HepG2 (cell line): ENCODE results near the gene STEAP2. TPM values are rescaled to one million over a fixed set of nuclear protein-coding genes. Genes with fewer than 3 reads are reported as not detected.

Source experiments
- ATF7-NPFF ChIP-seq: sonication (generic); formaldehyde crosslinking; IDR thresholded peaks from 2 replicates; pipeline ENCODE4 v1.8.1; 2023; ENCODE audit warnings: mild to moderate bottlenecking, low read depth, missing genetic modification reagents, moderate library complexity
- CCAR2 ChIP-seq: fragments of 200-400 bp; formaldehyde crosslinking; optimal IDR thresholded peaks from 2 replicates; pipeline ENCODE3; 2018; ENCODE audit warnings: low read depth, mild to moderate bottlenecking, low read length, moderate library complexity
- FOXA3 ChIP-seq: IDR thresholded peaks from 2 replicates; pipeline ENCODE4 v1.6.1; 2016; ENCODE audit warnings: missing genetic modification reagents, missing compliant biosample characterization
- GTF2F1 ChIP-seq: fragments of 150-350 bp; IDR thresholded peaks from 2 replicates; pipeline ENCODE4 v1.6.1; 2014; ENCODE audit warnings: low read length
- HNRNPLL ChIP-seq: fragments of 200-400 bp; formaldehyde crosslinking; IDR thresholded peaks from 2 replicates; pipeline ENCODE4 v1.6.1; 2017; ENCODE audit warnings: mild to moderate bottlenecking, low read depth, low read length; ENCODE audit not compliant: poor library complexity, severe bottlenecking
- KLF9 ChIP-seq: IDR thresholded peaks from 2 replicates; pipeline ENCODE4 v1.6.1; 2016; ENCODE audit warnings: low read depth
- MAFK ChIP-seq, 2 experiments: IDR thresholded peaks in 1 of 2; conservative IDR thresholded peaks in 1 of 2; 2 replicates each; pipeline ENCODE4 v1.6.1; 2011; ENCODE audit warnings: improper control_type of control experiment in 2 of 2, low read length in 2 of 2
- MED8 ChIP-seq: sonication (generic); formaldehyde crosslinking; IDR thresholded peaks from 2 replicates; pipeline ENCODE4 v1.8.1; 2023; ENCODE audit warnings: mild to moderate bottlenecking, missing genetic modification reagents; ENCODE audit not compliant: insufficient replicate concordance
- MEF2D ChIP-seq: sonication (generic); formaldehyde crosslinking; IDR thresholded peaks from 2 replicates; pipeline ENCODE4 v1.5.1; 2020; ENCODE audit warnings: mild to moderate bottlenecking, missing genetic modification reagents
- MZF1 ChIP-seq: sonication (generic); formaldehyde crosslinking; IDR thresholded peaks from 2 replicates; pipeline ENCODE4 v1.8.1; 2023; ENCODE audit warnings: mild to moderate bottlenecking, missing genetic modification reagents, borderline replicate concordance
- RNF2 ChIP-seq: fragments of 450-650 bp; conservative IDR thresholded peaks from 2 replicates; pipeline ENCODE4 v1.6.1; 2016; ENCODE audit warnings: low read depth
- TGIF2 ChIP-seq: IDR thresholded peaks from 2 replicates; pipeline ENCODE4 v1.6.1; 2016; ENCODE audit warnings: control low read depth, missing compliant biosample characterization
- ZFP36 ChIP-seq: fragments of 150-350 bp; IDR thresholded peaks from 2 replicates; pipeline ENCODE4 v1.6.1; 2018; ENCODE audit warnings: borderline replicate concordance, low read length, low read depth; ENCODE audit not compliant: partially characterized antibody
- ZFX ChIP-seq: sonication (generic); formaldehyde crosslinking; IDR thresholded peaks from 2 replicates; pipeline ENCODE4 v1.4.0; 2020; ENCODE audit warnings: mild to moderate bottlenecking, low read depth, missing genetic modification reagents, moderate library complexity
- ZNF326 ChIP-seq: sonication (generic); formaldehyde crosslinking; IDR thresholded peaks from 2 replicates; pipeline ENCODE4 v1.4.0; 2020; ENCODE audit warnings: missing genetic modification reagents, borderline replicate concordance
- ZNF589 ChIP-seq: sonication (generic); formaldehyde crosslinking; conservative IDR thresholded peaks from 2 replicates; pipeline ENCODE4 v1.8.0; 2022; ENCODE audit warnings: mild to moderate bottlenecking, moderate library complexity, missing genetic modification reagents
- ZNF607 ChIP-seq: sonication (generic); formaldehyde crosslinking; IDR thresholded peaks from 2 replicates; pipeline ENCODE4 v1.5.1; 2020; ENCODE audit warnings: missing genetic modification reagents, mild to moderate bottlenecking, borderline replicate concordance
- ZNF713 ChIP-seq: sonication (generic); formaldehyde crosslinking; IDR thresholded peaks from 2 replicates; pipeline ENCODE4 v1.4.0; 2020; ENCODE audit warnings: mild to moderate bottlenecking, missing genetic modification reagents
- polyA plus RNA-seq, 8 experiments: library from polyadenylated mRNA; depleted of rRNA in 3 of 8; stranded (reverse) in 7 of 8; unstranded in 1 of 8; fragments of >200 nt; fragmentation: Illumina TruSeq in 4 of 8; extraction: Trizol in 4 of 8; gene quantifications; 2 replicates each; pipeline versions ENCODE4 v1.2.1 to v1.2.3, GENCODE V29; 2011 to 2016; ENCODE audit warnings: low read depth in 4 of 8, missing spikeins in 1 of 8, mixed read lengths in 1 of 8; ENCODE audit not compliant: insufficient read depth in 1 of 8
- total RNA-seq, 5 experiments: library from RNA; depleted of rRNA; stranded (reverse); fragments of >200 nt; fragmentation: Illumina TruSeq; extraction: Trizol; gene quantifications; 2 replicates each; pipeline ENCODE4 v1.2.3, GENCODE V29; 2016; ENCODE audit warnings: low read depth in 1 of 5
- TF ChIP-seq, protein P1 (sequence below): sonication (generic); formaldehyde crosslinking; IDR thresholded peaks from 2 replicates; pipeline ENCODE4 v1.4.0; 2020; ENCODE audit warnings: missing genetic modification reagents, borderline replicate concordance
- TF ChIP-seq, protein P2 (sequence below): sonication (generic); formaldehyde crosslinking; IDR thresholded peaks from 2 replicates; pipeline ENCODE4 v1.5.0; 2020; ENCODE audit warnings: mild to moderate bottlenecking, missing genetic modification reagents, borderline replicate concordance

Gene STEAP2
- total and polyA plus RNA-seq, 2 of the 13 experiments (the other 11 are each of a cell fraction or from before 2014, with no cell fraction given), result 4.3 to 4.4 TPM

DNA sequence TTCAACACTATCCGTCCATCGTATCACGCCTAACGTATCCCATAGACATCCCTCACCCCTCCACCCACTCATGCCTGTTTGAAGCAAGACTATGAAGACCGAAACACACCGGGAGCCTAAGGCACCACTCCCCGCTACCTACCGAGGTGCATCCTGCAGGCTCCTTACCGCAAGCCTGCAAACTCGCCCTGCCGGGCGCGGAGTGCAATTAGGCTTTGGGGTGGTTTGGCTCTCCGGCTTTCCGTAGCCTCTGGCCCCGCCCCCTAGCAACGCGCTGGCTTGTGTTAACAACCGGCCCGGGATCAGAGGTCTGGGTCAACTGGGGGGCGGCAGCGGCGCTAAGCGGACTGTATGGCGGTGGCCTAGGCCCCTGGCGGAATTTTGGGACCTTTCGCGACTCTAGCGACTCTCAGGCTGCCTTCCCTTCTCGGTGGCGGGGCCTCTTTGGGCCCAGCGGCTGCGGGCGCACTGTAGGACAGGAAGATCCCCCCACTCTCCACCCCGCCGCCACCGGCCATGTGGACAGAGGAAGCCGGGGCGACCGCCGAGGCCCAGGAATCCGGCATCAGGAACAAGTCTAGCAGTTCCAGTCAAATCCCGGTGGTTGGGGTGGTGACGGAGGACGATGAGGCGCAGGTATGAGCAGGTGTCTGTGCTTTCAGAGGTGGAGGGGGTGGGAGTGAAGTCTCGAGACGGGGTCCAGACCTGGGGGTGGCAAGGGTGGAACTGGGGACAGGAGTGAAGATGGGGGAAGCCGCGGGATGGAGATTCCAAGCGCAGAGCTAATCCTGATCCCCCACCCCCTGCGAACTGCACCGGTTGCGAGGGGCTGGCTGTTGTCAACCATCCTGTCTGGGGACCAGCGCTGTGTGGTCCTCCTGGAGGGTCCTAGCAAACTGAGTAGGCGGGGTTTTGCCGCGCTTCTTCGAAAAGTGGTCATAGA, 33.6 kb downstream of the STEAP2 start, which contains the start of gene CFAP69 (continued):
- TF ChIP-seq, protein P1, sequence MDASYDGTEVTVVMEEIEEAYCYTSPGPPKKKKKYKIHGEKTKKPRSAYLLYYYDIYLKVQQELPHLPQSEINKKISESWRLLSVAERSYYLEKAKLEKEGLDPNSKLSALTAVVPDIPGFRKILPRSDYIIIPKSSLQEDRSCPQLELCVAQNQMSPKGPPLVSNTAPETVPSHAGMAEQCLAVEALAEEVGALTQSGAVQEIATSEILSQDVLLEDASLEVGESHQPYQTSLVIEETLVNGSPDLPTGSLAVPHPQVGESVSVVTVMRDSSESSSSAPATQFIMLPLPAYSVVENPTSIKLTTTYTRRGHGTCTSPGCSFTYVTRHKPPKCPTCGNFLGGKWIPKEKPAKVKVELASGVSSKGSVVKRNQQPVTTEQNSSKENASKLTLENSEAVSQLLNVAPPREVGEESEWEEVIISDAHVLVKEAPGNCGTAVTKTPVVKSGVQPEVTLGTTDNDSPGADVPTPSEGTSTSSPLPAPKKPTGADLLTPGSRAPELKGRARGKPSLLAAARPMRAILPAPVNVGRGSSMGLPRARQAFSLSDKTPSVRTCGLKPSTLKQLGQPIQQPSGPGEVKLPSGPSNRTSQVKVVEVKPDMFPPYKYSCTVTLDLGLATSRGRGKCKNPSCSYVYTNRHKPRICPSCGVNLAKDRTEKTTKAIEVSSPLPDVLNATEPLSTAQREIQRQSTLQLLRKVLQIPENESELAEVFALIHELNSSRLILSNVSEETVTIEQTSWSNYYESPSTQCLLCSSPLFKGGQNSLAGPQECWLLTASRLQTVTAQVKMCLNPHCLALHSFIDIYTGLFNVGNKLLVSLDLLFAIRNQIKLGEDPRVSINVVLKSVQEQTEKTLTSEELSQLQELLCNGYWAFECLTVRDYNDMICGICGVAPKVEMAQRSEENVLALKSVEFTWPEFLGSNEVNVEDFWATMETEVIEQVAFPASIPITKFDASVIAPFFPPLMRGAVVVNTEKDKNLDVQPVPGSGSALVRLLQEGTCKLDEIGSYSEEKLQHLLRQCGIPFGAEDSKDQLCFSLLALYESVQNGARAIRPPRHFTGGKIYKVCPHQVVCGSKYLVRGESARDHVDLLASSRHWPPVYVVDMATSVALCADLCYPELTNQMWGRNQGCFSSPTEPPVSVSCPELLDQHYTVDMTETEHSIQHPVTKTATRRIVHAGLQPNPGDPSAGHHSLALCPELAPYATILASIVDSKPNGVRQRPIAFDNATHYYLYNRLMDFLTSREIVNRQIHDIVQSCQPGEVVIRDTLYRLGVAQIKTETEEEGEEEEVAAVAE (CRISPR knock-in tag), result no peak
- TF ChIP-seq MEF2D (CRISPR knock-in tag) (no peak; the same call in 1 of the 2 replicates), MAFK (conservative IDR thresholded peaks at IDR 0.05 in 1 of 2, IDR thresholded peaks at IDR 0.05 in 1 of 2; ENCODE audit: low read length in 2 of 2) (no peak), ZNF713 (CRISPR knock-in tag) (no peak), MZF1 (CRISPR knock-in tag) (no peak), KLF9 (CRISPR knock-in tag) (peak; percentile 73; the same call in 1 of the 2 replicates), GTF2F1 (no peak), ATF7-NPFF (CRISPR knock-in tag) (no peak), MED8 (CRISPR knock-in tag) (no peak), FOXA3 (CRISPR knock-in tag) (peak; percentile 27; the same call in 1 of the 2 replicates), ZFP36 (no peak), ZNF326 (no peak), ZNF607 (CRISPR knock-in tag) (peak; percentile 86), ZFX (CRISPR knock-in tag) (peak; percentile 97), TGIF2 (no peak), HNRNPLL (peak; percentile 70), RNF2 (no peak), CCAR2 (peak; percentile 41), ZNF589 (no peak; the same call in 1 of the 2 replicates)
- TF ChIP-seq, protein P2, sequence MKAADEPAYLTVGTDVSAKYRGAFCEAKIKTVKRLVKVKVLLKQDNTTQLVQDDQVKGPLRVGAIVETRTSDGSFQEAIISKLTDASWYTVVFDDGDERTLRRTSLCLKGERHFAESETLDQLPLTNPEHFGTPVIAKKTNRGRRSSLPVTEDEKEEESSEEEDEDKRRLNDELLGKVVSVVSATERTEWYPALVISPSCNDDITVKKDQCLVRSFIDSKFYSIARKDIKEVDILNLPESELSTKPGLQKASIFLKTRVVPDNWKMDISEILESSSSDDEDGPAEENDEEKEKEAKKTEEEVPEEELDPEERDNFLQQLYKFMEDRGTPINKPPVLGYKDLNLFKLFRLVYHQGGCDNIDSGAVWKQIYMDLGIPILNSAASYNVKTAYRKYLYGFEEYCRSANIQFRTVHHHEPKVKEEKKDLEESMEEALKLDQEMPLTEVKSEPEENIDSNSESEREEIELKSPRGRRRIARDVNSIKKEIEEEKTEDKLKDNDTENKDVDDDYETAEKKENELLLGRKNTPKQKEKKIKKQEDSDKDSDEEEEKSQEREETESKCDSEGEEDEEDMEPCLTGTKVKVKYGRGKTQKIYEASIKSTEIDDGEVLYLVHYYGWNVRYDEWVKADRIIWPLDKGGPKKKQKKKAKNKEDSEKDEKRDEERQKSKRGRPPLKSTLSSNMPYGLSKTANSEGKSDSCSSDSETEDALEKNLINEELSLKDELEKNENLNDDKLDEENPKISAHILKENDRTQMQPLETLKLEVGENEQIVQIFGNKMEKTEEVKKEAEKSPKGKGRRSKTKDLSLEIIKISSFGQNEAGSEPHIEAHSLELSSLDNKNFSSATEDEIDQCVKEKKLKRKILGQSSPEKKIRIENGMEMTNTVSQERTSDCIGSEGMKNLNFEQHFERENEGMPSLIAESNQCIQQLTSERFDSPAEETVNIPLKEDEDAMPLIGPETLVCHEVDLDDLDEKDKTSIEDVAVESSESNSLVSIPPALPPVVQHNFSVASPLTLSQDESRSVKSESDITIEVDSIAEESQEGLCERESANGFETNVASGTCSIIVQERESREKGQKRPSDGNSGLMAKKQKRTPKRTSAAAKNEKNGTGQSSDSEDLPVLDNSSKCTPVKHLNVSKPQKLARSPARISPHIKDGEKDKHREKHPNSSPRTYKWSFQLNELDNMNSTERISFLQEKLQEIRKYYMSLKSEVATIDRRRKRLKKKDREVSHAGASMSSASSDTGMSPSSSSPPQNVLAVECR (CRISPR knock-in tag), result peak; percentile 99
